Hindlimb muscle (tissue), 1 donor: Measurements from ENCODE around the gene SIK2. TPM values are rescaled to one million over a fixed set of nuclear protein-coding genes. Genes with fewer than 3 reads are reported as not detected.

Experiments used
- DNase-seq: peaks from one replicate; pipeline ENCODE4 v3.0.0-alpha.2; 2013
- polyA plus RNA-seq: library from polyadenylated mRNA; unstranded; fragments of 120-200 nt; gene quantifications from one replicate; pipeline ENCODE4 v1.2.1, GENCODE V29; 2013; ENCODE audit not compliant: insufficient read length

The SIK2 gene
- polyA plus RNA-seq, 1 donor, result 20.5 TPM

GRCh38 chr11:111582881-111583280 is 19.4 kb upstream of the SIK2 start:
- no peak for DNase-seq

GRCh38 chr11:111585371-111585770 is 16.9 kb upstream of the SIK2 start:
- DNase-seq, result no peak

GRCh38 chr11:111586388-111586831 is 15.8 kb upstream of the SIK2 start:
- no peak for DNase-seq

GRCh38 chr11:111589114-111589513 is 13.1 kb upstream of the SIK2 start:
- no peak for DNase-seq

GRCh38 chr11:111589886-111590499 is 12.3 kb upstream of the SIK2 start:
- no peak for DNase-seq

- no peak for DNase-seq
Measured at GRCh38 chr11:111591187-111591960, 10.9 kb upstream of the SIK2 start.

GRCh38 chr11:111592491-111592890 is 9.8 kb upstream of the SIK2 start:
- DNase-seq, result no peak

GRCh38 chr11:111596319-111596718 is 5.9 kb upstream of the SIK2 start:
- no peak for DNase-seq

GRCh38 chr11:111598148-111598547 is 4.1 kb upstream of the SIK2 start:
- no peak for DNase-seq

- DNase-seq, result peak; percentile 86
Measured at GRCh38 chr11:111598559-111598958, 3.7 kb upstream of the SIK2 start.

- DNase-seq, result no peak
Measured at GRCh38 chr11:111601636-111601978, 642 bp upstream of the SIK2 start.

- DNase-seq, result peak; percentile 34
Measured at GRCh38 chr11:111602865-111603610, 789 bp downstream of the SIK2 start.

- no peak for DNase-seq
Measured at GRCh38 chr11:111603611-111604130, 1.4 kb downstream of the SIK2 start.

GRCh38 chr11:111604392-111605009 is 2.3 kb downstream of the SIK2 start:
- DNase-seq, result peak; percentile 23

GRCh38 chr11:111605681-111606080 is 3.4 kb downstream of the SIK2 start:
- DNase-seq, result no peak

- DNase-seq, result no peak
Measured at GRCh38 chr11:111606986-111607385, 4.7 kb downstream of the SIK2 start.

GRCh38 chr11:111607751-111608150 is 5.5 kb downstream of the SIK2 start:
- no peak for DNase-seq

- DNase-seq, result no peak
Measured at GRCh38 chr11:111612224-111612623, 10.0 kb downstream of the SIK2 start.

GRCh38 chr11:111617286-111617685 is 15.0 kb downstream of the SIK2 start:
- no peak for DNase-seq

GRCh38 chr11:111620518-111620917 is 18.3 kb downstream of the SIK2 start:
- no peak for DNase-seq

GRCh38 chr11:111623527-111624030 is 21.3 kb downstream of the SIK2 start:
- no peak for DNase-seq

- no peak for DNase-seq
Measured at GRCh38 chr11:111624608-111625007, 22.4 kb downstream of the SIK2 start.

- no peak for DNase-seq
Measured at GRCh38 chr11:111627591-111627990, 25.3 kb downstream of the SIK2 start.
